Measurements from ENCODE around the gene CERT1. TPM values are rescaled to one million over a fixed set of nuclear protein-coding genes. Genes with fewer than 3 reads are reported as not detected.

The CERT1 gene
- polyA plus RNA-seq, 3 donors, result 16.6 to 50.5 (median 45.9) TPM

GRCh38 chr5:75545131-75545530, 33.7 kb upstream of the CERT1 start:
- peaks cover 59% of the 10 kb centered on the region for H4K20me1 ChIP-seq (ENCODE audit: insufficient read depth, low read length)
- Mint-ChIP-seq H3K4me1 (peaks cover 9% of the 10 kb centered on the region), H3K4me3 (no peak overlapping the region), H3K27me3 (ENCODE audit: low read depth in 3 of 3) (peaks cover 0 to 3% (median 0%) of the 10 kb centered on the region in 3 donors), H3K9me3 (no peaks in the 10 kb centered on the region), H3K36me3 (peaks cover 18 to 34% of the 10 kb centered on the region in 2 donors), H3K27ac (no peak overlapping the region)
- H2AFZ ChIP-seq (ENCODE audit: insufficient read depth, low read depth, low read length, poor library complexity, severe bottlenecking), result no peak overlapping the region
- no peaks in the 10 kb centered on the region for H3K9me3 ChIP-seq (replicated peaks in 1 of 2; ENCODE audit: control insufficient read depth in 1 of 2, insufficient read depth in 1 of 2, low read length in 2 of 2)
- no peaks in the 10 kb centered on the region for H3K27me3 ChIP-seq (ENCODE audit: control insufficient read depth in 2 of 2, insufficient read depth in 2 of 2, low read length in 2 of 2)
- no peak overlapping the region for H3K4me2 ChIP-seq (replicated peaks; ENCODE audit: extremely low read depth, low read length, poor library complexity, severe bottlenecking)
- peak overlapping the region in 1 of 2 donors; percentile 46 for H3K27ac ChIP-seq (ENCODE audit: low read depth in 1 of 2, low read length in 2 of 2)
- no CpG with 5 or more reads among the region's 2 CpGs for WGBS (ENCODE audit: insufficient coverage)
- intact Hi-C loops (cut with micrococcal nuclease), result no loop called here
- no peak overlapping the region for H3K4me3 ChIP-seq (replicated peaks in 1 of 3; ENCODE audit: low read depth in 2 of 3, low read length in 3 of 3)
- H3K4me1 ChIP-seq (ENCODE audit: control insufficient read depth in 1 of 2, insufficient read depth in 2 of 2, low read length in 2 of 2), result no peaks in the 10 kb centered on the region
- peaks cover 7 to 30% of the 10 kb centered on the region in 2 donors for H3K36me3 ChIP-seq (replicated peaks in 1 of 2; ENCODE audit: control insufficient read depth in 1 of 2, insufficient read depth in 2 of 2, low read length in 2 of 2)
- H3K9ac ChIP-seq (ENCODE audit: insufficient read depth, low read length, poor library complexity, severe bottlenecking), result no peak overlapping the region
- no peak for TF ChIP-seq CTCF (IDR thresholded peaks at IDR 0.05)
- no peak for DNase-seq
- H3K79me2 ChIP-seq (ENCODE audit: insufficient read depth, low read length), result peaks cover 79% of the 10 kb centered on the region

DNA sequence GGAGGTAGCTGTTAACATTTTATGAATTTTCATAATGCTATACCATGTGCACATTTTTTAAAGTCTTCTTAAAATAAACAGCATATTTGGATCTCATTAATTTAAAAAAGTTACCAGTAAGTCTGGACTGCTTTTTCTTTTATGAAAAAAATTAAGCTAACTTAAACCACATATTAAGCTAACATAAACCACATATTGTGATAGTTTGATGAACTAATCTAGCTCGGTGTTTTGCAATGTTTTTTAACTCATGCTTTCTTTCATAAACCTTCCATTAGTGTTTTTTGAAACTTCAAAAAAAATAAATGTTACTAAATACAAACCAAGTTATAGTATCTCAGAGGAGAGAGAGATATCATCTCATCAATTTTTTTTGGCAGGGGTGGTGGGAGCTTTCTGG, 26.8 kb upstream of the CERT1 start:
- Histone ChIP-seq H3K9me3 (replicated peaks in 1 of 2; ENCODE audit: control insufficient read depth in 1 of 2, insufficient read depth in 1 of 2, low read length in 2 of 2) (no peaks in the 10 kb centered on the region), H3K27ac (ENCODE audit: low read depth in 1 of 2, low read length in 2 of 2) (peak overlapping the region in 1 of 2 donors; percentile 1), H3K36me3 (replicated peaks in 1 of 2; ENCODE audit: control insufficient read depth in 1 of 2, insufficient read depth in 2 of 2, low read length in 2 of 2) (peaks cover 2 to 34% of the 10 kb centered on the region in 2 donors), H3K27me3 (ENCODE audit: control insufficient read depth in 2 of 2, insufficient read depth in 2 of 2, low read length in 2 of 2) (no peaks in the 10 kb centered on the region), H2AFZ (ENCODE audit: insufficient read depth, low read depth, low read length, poor library complexity, severe bottlenecking) (no peak overlapping the region), H3K9ac (ENCODE audit: insufficient read depth, low read length, poor library complexity, severe bottlenecking) (no peak overlapping the region), H4K20me1 (ENCODE audit: insufficient read depth, low read length) (peaks cover 63% of the 10 kb centered on the region), H3K4me3 (replicated peaks in 1 of 3; ENCODE audit: low read depth in 2 of 3, low read length in 3 of 3) (no peak overlapping the region), H3K4me1 (ENCODE audit: control insufficient read depth in 1 of 2, insufficient read depth in 2 of 2, low read length in 2 of 2) (peaks cover 20 to 21% of the 10 kb centered on the region in 2 donors), H3K79me2 (ENCODE audit: insufficient read depth, low read length) (peaks cover 94% of the 10 kb centered on the region), H3K4me2 (replicated peaks; ENCODE audit: extremely low read depth, low read length, poor library complexity, severe bottlenecking) (no peak overlapping the region)
- H3K4me1 Mint-ChIP-seq, result peaks cover 35% of the 10 kb centered on the region
- peak in 1 of 3 donors; percentile 17 for DNase-seq
- no CpG with 5 or more reads among the region's 1 CpG for WGBS (ENCODE audit: insufficient coverage)
- peaks cover 0 to 3% (median 0%) of the 10 kb centered on the region in 3 donors for H3K27me3 Mint-ChIP-seq (ENCODE audit: low read depth in 3 of 3)
- no peak overlapping the region for H3K4me3 Mint-ChIP-seq
- H3K36me3 Mint-ChIP-seq, result peaks cover 23 to 52% of the 10 kb centered on the region in 2 donors
- H3K27ac Mint-ChIP-seq, result peak overlapping the region in 3 of 7 donors; percentile 16 to 73 (median 46)
- H3K9me3 Mint-ChIP-seq, result peaks cover 6 to 9% (median 8%) of the 10 kb centered on the region in 7 donors
- intact Hi-C loops (cut with micrococcal nuclease), result no loop called here
- no peak for TF ChIP-seq CTCF (IDR thresholded peaks at IDR 0.05)
